ENCODE data around the gene SPATA13.

DNA sequence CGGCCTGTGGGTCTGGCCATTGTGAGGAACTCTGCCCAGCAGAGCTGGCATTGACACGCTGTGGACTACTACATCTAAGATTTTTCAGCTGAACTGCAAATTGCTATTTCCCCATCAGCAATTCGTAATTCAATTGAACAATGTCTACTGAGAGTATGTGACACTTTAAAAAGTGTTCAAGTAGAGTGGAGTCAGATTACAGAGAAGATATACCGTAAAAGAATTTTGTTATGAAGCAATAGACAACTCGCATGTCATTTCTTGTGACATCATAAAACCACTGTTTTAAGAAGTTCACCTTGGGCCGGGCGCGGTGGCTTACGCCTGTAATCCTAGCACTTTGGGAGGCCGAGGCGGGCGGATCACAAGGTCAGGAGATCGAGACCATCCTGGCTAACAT lies 116.3 kb downstream of the SPATA13 start:
- TF ChIP-seq, protein P1, sequence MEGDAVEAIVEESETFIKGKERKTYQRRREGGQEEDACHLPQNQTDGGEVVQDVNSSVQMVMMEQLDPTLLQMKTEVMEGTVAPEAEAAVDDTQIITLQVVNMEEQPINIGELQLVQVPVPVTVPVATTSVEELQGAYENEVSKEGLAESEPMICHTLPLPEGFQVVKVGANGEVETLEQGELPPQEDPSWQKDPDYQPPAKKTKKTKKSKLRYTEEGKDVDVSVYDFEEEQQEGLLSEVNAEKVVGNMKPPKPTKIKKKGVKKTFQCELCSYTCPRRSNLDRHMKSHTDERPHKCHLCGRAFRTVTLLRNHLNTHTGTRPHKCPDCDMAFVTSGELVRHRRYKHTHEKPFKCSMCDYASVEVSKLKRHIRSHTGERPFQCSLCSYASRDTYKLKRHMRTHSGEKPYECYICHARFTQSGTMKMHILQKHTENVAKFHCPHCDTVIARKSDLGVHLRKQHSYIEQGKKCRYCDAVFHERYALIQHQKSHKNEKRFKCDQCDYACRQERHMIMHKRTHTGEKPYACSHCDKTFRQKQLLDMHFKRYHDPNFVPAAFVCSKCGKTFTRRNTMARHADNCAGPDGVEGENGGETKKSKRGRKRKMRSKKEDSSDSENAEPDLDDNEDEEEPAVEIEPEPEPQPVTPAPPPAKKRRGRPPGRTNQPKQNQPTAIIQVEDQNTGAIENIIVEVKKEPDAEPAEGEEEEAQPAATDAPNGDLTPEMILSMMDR (IDR thresholded peaks at IDR 0.05 in 8 of 11, conservative IDR thresholded peaks at IDR 0.05 in 3 of 11) = no peak
- no peak for TF ChIP-seq POLR2A (IDR thresholded peaks at IDR 0.05)
